ENCODE measurements around the gene DAPK1. TPM values are rescaled to one million over a fixed set of nuclear protein-coding genes. Genes with fewer than 3 reads are reported as not detected.
A peak's percentile ranks its signal among the peaks of the same experiment; 100 is the strongest.

Gene DAPK1
- total and polyA plus RNA-seq, 4 donors: 33.0 to 301 (median 94.1) TPM

- DNase-seq (no peak), ATAC-seq (ENCODE audit: insufficient read depth, low FRiP score) (no peak)
- H3K27me3 ChIP-seq (ENCODE audit: control insufficient read depth in 3 of 3, insufficient read depth in 3 of 3, low read length in 2 of 3): no peaks in the 10 kb centered on the region
- peaks cover 0 to 1% (median 0%) of the 10 kb centered on the region in 4 donors for H3K36me3 ChIP-seq (ENCODE audit: control insufficient read depth in 4 of 4, insufficient read depth in 4 of 4, low read length in 4 of 4)
- H3K9me3 ChIP-seq (ENCODE audit: control insufficient read depth in 4 of 4, insufficient read depth in 3 of 4, low read length in 3 of 4): no peaks in the 10 kb centered on the region
- peaks cover 0 to 7% (median 4%) of the 10 kb centered on the region in 5 donors for H3K4me1 ChIP-seq (ENCODE audit: control insufficient read depth in 5 of 5, insufficient read depth in 5 of 5, low read length in 5 of 5)
- peak overlapping the region in 1 of 2 donors; percentile 20 for H3K27ac ChIP-seq (ENCODE audit: low read depth in 1 of 2, low read length in 1 of 2)
- 78 to 81% methylated on average over 5 of the region's 5 CpGs for WGBS, 2 donors
- no peak overlapping the region for H3K9ac ChIP-seq (ENCODE audit: insufficient read depth in 1 of 2, low read length in 2 of 2)
- no peak for TF ChIP-seq CTCF (IDR thresholded peaks at IDR 0.05; ENCODE audit: control extremely low read depth, extremely low read depth)
- no peak overlapping the region for H3K4me3 ChIP-seq
These were observed 224.9 kb downstream of the DAPK1 start for GRCh38 chr9:87722393-87723088.

- TF ChIP-seq CTCF (IDR thresholded peaks at IDR 0.05; ENCODE audit: control extremely low read depth, extremely low read depth): no peak
These were observed 227.8 kb downstream of the DAPK1 start for GRCh38 chr9:87725356-87725899.

GRCh38 chr9:87725900-87726709 lies 228.4 kb downstream of the DAPK1 start, which contains the start of gene CTSL:
TSS of gene CTSL (plus strand) at chr9:87726119. CDS start at chr9:87727604, 1,485 bp downstream.
- WGBS, 2 donors: 1% methylated on average over 55 to 67 of the region's 67 CpGs
- ATAC-seq (ENCODE audit: insufficient read depth, low FRiP score) (peak; percentile 94), DNase-seq (peak; percentile 84 to 88 (median 86))
- peak within 1 kb of the TSS; percentile 68 for H3K4me3 ChIP-seq
- no peak for TF ChIP-seq CTCF (IDR thresholded peaks at IDR 0.05; ENCODE audit: control extremely low read depth, extremely low read depth)
- H3K4me1 ChIP-seq (ENCODE audit: control insufficient read depth in 5 of 5, insufficient read depth in 5 of 5, low read length in 5 of 5): peaks cover 0 to 17% (median 5%) of the 10 kb centered on the region in 5 donors
- H3K27me3 ChIP-seq (ENCODE audit: control insufficient read depth in 3 of 3, insufficient read depth in 3 of 3, low read length in 2 of 3): no peaks in the 10 kb centered on the region
- peak within 1 kb of the TSS; percentile 97 to 98 for H3K27ac ChIP-seq (ENCODE audit: low read depth in 1 of 2, low read length in 1 of 2)
- peak within 1 kb of the TSS; percentile 57 to 63 for H3K9ac ChIP-seq (ENCODE audit: insufficient read depth in 1 of 2, low read length in 2 of 2)
- no peaks in the 10 kb centered on the region for H3K9me3 ChIP-seq (ENCODE audit: control insufficient read depth in 4 of 4, insufficient read depth in 3 of 4, low read length in 3 of 4)
- H3K36me3 ChIP-seq (ENCODE audit: control insufficient read depth in 4 of 4, insufficient read depth in 4 of 4, low read length in 4 of 4): peaks cover 6 to 28% (median 11%) of the 10 kb centered on the region in 4 donors

More at GRCh38 chr9:87725356-87725899, 227.8 kb downstream of the DAPK1 start:
- 4 to 8% methylated on average over 25 of the region's 25 CpGs for WGBS, 2 donors
- peak; percentile 43 to 60 (median 55) for DNase-seq
- ATAC-seq (ENCODE audit: insufficient read depth, low FRiP score): no peak
- H3K9ac ChIP-seq (ENCODE audit: insufficient read depth in 1 of 2, low read length in 2 of 2): peak overlapping the region in 1 of 2 donors; percentile 50
- no peaks in the 10 kb centered on the region for H3K27me3 ChIP-seq (ENCODE audit: control insufficient read depth in 3 of 3, insufficient read depth in 3 of 3, low read length in 2 of 3)
- peak overlapping the region; percentile 97 to 98 for H3K27ac ChIP-seq (ENCODE audit: low read depth in 1 of 2, low read length in 1 of 2)
- peaks cover 0 to 17% (median 5%) of the 10 kb centered on the region in 5 donors for H3K4me1 ChIP-seq (ENCODE audit: control insufficient read depth in 5 of 5, insufficient read depth in 5 of 5, low read length in 5 of 5)
- H3K9me3 ChIP-seq (ENCODE audit: control insufficient read depth in 4 of 4, insufficient read depth in 3 of 4, low read length in 3 of 4): no peaks in the 10 kb centered on the region
- H3K4me3 ChIP-seq: peak overlapping the region; percentile 68
- H3K36me3 ChIP-seq (ENCODE audit: control insufficient read depth in 4 of 4, insufficient read depth in 4 of 4, low read length in 4 of 4): peaks cover 2 to 23% (median 7%) of the 10 kb centered on the region in 4 donors

All from lung (tissue), 12 donors.